CD4-positive, alpha-beta T cell treated with Interleukin-4 for 1 hour (primary cell): ENCODE results near the gene IGSF21.

ENCODE experiments used
- DNase-seq, 2 donors: peaks; one replicate each; pipeline ENCODE4 v3.0.0-alpha.2; 2020 to 2022

The IGSF21 gene

DNA sequence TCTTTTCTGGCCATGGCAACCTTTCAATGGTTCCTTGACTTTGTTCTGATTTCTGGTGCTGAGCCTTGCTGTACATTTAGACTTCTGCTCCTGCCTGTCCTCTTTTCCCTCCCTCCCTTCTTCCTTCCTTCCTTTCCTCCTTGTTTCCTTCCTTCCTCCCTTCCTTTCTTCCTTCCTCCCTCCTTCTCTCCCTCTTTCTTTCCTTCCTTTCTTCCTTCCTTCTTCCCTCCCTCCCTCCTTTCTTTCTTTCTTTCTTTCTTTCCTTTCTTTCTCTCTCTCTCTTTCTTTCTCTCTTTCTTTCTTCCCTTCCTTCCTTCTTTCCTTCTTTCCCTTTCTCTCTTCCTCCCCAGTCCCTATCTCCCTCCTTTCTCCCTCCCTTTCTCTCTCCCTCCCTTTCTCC, 10.4 kb upstream of the IGSF21 start:
- DNase-seq, result no peak

DNA sequence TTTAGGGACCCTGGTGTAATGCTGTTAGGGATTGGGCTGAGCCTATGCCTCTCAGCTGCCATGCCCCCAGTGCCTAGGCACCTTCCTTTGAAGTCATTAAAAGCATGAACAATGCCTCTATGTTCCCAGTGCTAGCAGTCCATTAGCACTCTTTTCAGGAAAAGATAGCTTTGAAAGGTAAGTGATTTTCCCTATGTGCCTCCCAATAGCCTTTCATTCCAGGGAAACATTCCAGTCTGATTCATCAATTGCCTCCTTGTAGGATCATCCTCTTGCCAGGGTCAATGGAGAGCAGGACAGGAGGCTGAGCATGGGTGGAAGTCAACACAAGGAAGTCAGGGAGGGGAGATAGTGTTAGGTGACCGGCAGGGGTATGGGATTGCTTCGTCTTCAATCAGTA, 8.6 kb upstream of the IGSF21 start:
- no peak for DNase-seq

- no peak for DNase-seq
Measured at GRCh38 chr1:18100060-18100459, 7.5 kb upstream of the IGSF21 start.

GRCh38 chr1:18100491-18101063, 7.0 kb upstream of the IGSF21 start:
- peak; percentile 31 to 40 for DNase-seq

DNA sequence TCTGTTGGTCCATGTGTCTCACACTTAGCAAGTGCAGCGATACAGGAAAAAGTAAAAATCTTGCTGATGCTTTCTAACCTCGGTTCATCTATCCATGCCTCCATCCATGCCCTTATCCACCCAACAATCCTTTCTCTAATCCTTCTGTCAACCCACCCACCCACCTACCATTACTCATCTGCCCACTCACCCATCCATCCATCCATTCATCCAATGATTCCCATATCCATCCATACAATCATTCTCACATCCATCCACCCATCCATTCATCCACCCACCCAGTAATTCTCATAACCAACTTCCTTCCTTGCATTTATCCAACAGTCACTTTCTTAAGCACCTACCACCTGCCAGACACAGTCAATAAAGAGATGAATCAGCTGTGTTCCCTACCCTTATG, 6.1 kb upstream of the IGSF21 start:
- no peak for DNase-seq

DNA sequence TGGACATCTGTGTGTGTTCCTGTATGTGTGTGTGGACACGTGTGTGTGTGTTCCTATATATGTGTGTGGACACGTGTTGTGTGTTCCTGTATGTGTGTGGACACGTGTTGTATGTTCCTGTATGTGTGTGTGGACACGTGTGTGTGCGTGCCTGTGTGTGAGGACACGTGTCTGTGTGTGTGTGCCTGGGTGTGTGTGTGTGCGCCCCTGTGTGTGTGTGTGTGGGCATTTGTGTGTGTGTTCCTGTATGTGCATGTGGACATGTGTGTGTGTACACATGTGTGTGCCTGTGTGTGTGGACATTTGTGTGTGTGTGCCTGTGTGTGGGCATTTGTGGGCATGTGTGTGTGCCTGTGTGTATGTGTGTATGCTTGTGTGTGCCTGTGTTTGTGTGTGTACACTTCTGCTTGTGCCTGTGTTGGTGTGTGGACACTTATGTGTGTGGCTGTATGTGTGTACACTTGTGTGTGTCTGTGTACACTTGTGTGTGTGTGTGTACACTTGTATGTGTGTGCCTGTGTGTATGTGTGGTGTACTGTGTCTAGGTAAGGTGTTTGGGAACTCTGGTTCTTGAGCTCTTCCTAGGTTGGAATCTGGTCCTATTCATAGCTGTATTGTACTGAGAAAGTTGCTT, 3.7 kb upstream of the IGSF21 start:
- no peak for DNase-seq

GRCh38 chr1:18104546-18105100, 3.0 kb upstream of the IGSF21 start:
- DNase-seq, result no peak

GRCh38 chr1:18105196-18105595, 2.4 kb upstream of the IGSF21 start:
- DNase-seq, result no peak

- DNase-seq, result no peak
Measured at GRCh38 chr1:18108299-18109057, 880 bp downstream of the IGSF21 start.

- no peak for DNase-seq
Measured at GRCh38 chr1:18109058-18109755, 1.6 kb downstream of the IGSF21 start.

DNA sequence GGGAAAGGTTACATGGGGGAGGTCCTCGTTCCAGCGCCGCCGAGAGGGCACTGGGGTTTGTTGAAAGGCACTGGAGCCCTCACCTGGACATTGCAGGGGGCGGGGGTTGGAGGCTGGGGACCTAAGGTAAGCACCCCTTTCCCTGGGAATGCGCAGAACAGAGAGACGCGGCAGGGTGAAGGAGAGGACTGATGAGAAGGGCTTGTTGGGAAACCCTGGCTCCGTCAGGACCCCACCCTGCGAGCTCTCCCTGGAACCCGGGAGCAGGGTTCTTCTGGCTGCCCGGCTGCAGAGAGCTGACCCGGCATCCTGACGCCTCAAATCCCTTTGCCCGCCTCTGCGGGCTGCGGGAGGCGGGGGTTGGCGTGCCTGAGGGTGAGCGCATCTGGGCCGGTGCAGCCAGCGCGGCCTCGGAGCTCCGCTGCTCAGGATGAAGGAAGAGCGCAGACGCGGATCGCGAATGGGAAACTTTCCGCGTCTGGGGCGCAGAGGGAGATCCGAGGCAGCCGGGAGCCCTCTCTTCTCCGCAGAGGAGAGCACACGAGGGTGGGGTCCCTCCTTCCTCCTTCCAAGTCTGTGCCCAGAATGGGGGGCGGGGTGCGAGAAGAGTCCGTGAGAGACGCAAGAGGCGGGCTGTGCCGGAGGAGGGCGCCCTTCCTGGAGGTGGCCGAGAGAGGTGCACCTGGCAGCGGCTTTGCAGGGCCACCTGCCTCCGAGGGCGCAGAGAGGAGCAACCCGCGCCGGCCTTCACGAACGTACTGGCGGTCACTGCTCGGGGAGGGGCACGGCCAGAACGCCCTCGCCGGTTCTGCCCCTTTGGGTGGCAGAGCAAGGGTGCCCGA, 2.4 kb downstream of the IGSF21 start:
- no peak for DNase-seq

GRCh38 chr1:18110598-18110939, 3.0 kb downstream of the IGSF21 start:
- no peak for DNase-seq

DNA sequence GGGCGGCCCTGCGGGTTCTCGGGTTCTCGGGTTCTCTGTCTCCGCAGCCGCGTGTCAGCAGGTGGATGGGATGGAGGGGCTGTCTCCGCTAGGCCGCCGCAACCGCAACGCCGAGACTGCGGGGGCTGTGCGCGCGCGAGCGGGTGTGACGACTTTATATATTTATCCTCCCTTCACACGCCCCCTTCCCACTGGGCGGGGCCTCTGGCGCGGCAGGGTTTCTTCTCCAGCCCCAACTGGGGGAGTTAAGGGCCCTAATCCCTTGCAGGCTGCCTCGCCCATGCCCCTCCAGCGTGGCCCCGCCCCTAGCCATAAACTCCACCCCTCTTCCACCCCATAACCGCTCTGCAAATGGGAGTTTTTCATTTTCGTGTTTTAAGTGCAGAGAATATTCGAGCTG, 3.4 kb downstream of the IGSF21 start:
- DNase-seq, result no peak

- DNase-seq, result no peak
Measured at GRCh38 chr1:18111605-18112297, 4.2 kb downstream of the IGSF21 start.

- DNase-seq, result no peak
Measured at GRCh38 chr1:18112611-18113010, 5.0 kb downstream of the IGSF21 start.

GRCh38 chr1:18114726-18115410, 7.3 kb downstream of the IGSF21 start:
- no peak for DNase-seq

DNA sequence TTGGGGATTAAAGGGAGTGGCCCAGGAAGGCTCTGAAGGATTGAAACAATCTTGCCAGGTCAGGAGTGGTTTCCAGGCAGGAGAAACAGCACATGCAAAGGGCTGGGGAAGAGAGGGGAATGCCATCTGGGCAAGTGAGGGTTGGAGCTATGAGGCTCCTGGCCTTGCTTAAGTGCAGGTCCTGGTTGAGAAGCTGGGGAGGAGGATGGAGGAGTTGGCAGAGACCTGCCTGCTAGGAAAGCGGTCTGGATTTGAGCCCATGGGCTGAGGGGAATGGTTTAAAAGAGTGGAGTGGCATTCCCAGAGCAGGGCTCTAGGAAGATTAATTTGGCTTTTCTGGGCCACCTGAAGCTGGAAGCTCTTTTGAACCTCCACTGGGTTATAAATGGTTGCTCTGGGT, 9.2 kb downstream of the IGSF21 start:
- DNase-seq, result no peak

- no peak for DNase-seq
Measured at GRCh38 chr1:18118078-18118477, 10.5 kb downstream of the IGSF21 start.

DNA sequence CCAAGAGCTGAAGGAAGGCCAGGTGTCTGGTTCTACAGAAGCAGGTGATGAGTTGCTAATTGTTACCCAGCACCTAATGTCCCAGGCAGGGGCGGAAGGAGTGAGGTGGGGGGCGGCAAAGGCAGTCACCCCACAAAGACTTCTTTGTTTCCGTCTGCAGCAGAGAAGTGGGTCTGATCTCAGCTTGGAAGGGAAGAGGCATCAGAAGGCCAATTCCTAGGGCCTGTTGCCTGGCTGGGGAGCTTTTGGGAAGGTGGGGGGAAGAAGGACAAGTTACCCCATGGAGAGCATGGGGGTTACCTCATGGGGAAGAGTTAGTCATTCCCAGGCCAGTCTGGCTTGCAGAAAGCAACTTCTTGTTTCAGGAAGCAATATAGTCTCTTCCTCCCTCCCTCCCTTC, 10.9 kb downstream of the IGSF21 start:
- no peak for DNase-seq

GRCh38 chr1:18119289-18119688, 11.7 kb downstream of the IGSF21 start:
- DNase-seq, result no peak

DNA sequence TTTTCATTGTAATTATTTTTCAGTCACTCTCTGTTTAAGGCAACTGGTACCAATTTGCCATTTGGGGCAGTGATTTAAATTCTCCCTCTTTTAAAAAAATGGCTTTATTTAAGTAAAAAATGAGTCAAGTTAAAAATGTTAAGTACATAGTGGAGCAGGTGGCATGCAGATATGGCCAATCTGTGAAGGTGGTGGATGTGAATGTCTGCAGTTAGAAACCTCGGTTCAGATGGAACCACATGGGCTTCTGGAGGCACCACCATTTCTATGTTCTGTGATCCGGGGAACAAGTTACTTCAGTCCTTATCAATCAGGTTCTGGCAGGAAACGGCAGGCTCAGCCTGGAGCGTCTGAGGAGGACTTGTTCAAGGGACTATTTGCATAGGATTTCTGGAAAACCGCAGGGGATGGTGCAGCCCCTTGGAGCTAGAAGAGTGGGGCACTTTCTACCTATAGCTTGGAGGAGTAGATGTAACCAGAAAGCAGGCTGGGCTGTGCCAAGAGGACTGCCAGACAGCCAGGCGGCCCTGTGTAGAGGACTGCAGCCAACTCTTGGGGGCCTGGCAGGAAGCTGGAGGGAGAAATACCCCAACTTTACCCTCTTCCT, 12.3 kb downstream of the IGSF21 start:
- DNase-seq, result no peak
